ENCODE measurements around the gene CEACAM7. TPM values are rescaled to one million over a fixed set of nuclear protein-coding genes. Genes with fewer than 3 reads are reported as not detected.

CEACAM7 gene
- total RNA-seq, 1 experiment from 2014 or later: 0.15 TPM

DNA sequence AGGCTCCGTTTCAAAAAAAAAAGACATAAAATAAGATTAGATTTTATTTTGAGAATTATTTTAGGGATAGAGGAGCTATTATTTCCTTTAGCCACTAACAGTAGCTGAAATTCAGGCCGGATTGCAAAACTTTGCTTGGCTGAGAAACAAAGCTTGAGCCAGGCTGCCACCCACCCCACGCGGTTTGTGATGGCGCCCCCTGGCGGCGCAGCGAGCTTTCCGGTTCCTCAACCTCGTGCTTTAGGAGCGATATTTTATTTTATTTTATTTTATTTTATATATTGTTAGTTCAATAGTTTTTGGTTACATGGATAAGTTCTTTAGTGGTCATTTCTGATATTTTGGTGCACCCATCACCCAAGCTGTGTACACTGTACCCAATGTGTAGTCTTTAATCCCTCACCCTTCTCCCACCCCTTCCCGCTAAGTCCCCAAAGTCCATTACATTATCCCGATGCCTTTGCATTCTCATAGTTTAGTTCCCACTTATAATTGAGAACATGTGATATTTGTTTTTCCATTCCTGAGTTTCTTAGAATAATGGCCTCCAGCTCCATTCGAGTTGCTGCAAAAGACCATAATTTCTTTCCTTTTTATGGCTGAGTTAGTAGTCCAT, 41.4 kb downstream of the CEACAM7 start:
- peak; percentile 71 for DNase-seq (ENCODE audit: low spot score)
- Mint-ChIP-seq H3K4me1 (peaks cover 11% of the 10 kb centered on the region), H3K9me3 (peaks cover 3% of the 10 kb centered on the region; the same call in 1 of the 2 replicates), H3K27me3 (ENCODE audit: low read depth) (peaks cover 3% of the 10 kb centered on the region), H3K36me3 (no peaks in the 10 kb centered on the region), H3K4me3 (no peak overlapping the region), H3K27ac (no peak overlapping the region)
- ATAC-seq: 0 out of 2 replicates have a peak, but pooled peaks have one; percentile 24
- ChIA-PET POLR2A (interaction anchor here (0.8 kb wide), 1 partner anchor 44 kb away, joined by 3 read pairs; no protein-coding TSS in a partner anchor), CTCF (interaction anchor here (0.6 to 2.8 kb wide), 30 partner anchors 10 to 278 kb away, joined by 3 to 48 read pairs (median 4); partner anchors contain the start of genes B3GNT8 and CEACAM7)
- TF ChIP-seq, protein P1, sequence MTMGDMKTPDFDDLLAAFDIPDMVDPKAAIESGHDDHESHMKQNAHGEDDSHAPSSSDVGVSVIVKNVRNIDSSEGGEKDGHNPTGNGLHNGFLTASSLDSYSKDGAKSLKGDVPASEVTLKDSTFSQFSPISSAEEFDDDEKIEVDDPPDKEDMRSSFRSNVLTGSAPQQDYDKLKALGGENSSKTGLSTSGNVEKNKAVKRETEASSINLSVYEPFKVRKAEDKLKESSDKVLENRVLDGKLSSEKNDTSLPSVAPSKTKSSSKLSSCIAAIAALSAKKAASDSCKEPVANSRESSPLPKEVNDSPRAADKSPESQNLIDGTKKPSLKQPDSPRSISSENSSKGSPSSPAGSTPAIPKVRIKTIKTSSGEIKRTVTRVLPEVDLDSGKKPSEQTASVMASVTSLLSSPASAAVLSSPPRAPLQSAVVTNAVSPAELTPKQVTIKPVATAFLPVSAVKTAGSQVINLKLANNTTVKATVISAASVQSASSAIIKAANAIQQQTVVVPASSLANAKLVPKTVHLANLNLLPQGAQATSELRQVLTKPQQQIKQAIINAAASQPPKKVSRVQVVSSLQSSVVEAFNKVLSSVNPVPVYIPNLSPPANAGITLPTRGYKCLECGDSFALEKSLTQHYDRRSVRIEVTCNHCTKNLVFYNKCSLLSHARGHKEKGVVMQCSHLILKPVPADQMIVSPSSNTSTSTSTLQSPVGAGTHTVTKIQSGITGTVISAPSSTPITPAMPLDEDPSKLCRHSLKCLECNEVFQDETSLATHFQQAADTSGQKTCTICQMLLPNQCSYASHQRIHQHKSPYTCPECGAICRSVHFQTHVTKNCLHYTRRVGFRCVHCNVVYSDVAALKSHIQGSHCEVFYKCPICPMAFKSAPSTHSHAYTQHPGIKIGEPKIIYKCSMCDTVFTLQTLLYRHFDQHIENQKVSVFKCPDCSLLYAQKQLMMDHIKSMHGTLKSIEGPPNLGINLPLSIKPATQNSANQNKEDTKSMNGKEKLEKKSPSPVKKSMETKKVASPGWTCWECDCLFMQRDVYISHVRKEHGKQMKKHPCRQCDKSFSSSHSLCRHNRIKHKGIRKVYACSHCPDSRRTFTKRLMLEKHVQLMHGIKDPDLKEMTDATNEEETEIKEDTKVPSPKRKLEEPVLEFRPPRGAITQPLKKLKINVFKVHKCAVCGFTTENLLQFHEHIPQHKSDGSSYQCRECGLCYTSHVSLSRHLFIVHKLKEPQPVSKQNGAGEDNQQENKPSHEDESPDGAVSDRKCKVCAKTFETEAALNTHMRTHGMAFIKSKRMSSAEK (CRISPR knock-in tag; IDR thresholded peaks at IDR 0.05; ENCODE audit: borderline replicate concordance): no peak
- no peak for TF ChIP-seq TCF7 (CRISPR knock-in tag; IDR thresholded peaks at IDR 0.05; ENCODE audit: low read depth)
- TF ChIP-seq, protein P2, sequence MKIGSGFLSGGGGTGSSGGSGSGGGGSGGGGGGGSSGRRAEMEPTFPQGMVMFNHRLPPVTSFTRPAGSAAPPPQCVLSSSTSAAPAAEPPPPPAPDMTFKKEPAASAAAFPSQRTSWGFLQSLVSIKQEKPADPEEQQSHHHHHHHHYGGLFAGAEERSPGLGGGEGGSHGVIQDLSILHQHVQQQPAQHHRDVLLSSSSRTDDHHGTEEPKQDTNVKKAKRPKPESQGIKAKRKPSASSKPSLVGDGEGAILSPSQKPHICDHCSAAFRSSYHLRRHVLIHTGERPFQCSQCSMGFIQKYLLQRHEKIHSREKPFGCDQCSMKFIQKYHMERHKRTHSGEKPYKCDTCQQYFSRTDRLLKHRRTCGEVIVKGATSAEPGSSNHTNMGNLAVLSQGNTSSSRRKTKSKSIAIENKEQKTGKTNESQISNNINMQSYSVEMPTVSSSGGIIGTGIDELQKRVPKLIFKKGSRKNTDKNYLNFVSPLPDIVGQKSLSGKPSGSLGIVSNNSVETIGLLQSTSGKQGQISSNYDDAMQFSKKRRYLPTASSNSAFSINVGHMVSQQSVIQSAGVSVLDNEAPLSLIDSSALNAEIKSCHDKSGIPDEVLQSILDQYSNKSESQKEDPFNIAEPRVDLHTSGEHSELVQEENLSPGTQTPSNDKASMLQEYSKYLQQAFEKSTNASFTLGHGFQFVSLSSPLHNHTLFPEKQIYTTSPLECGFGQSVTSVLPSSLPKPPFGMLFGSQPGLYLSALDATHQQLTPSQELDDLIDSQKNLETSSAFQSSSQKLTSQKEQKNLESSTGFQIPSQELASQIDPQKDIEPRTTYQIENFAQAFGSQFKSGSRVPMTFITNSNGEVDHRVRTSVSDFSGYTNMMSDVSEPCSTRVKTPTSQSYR (CRISPR knock-in tag; IDR thresholded peaks at IDR 0.05): no peak
- TF ChIP-seq ATF1 (CRISPR knock-in tag; IDR thresholded peaks at IDR 0.05): no peak
- TF ChIP-seq CTCF (IDR thresholded peaks at IDR 0.05): peak; percentile 83
- no peak for TF ChIP-seq GRHL2 (CRISPR knock-in tag; IDR thresholded peaks at IDR 0.05; ENCODE audit: insufficient replicate concordance, severe bottlenecking)
- TF ChIP-seq ARID4B (CRISPR knock-in tag; IDR thresholded peaks at IDR 0.05; ENCODE audit: borderline replicate concordance): no peak

GRCh38 chr19:41641879-41642485, 46.1 kb downstream of the CEACAM7 start:
- Mint-ChIP-seq H3K27me3 (ENCODE audit: low read depth) (no peaks in the 10 kb centered on the region), H3K4me1 (no peaks in the 10 kb centered on the region), H3K9me3 (no peaks in the 10 kb centered on the region), H3K36me3 (no peaks in the 10 kb centered on the region), H3K27ac (no peak overlapping the region), H3K4me3 (no peak overlapping the region)
- ATAC-seq (peak; percentile 96), DNase-seq (ENCODE audit: low spot score) (peak; percentile 81)
- POLR2A ChIA-PET: no interaction called here
- no peak for TF ChIP-seq ZNF416 (CRISPR knock-in tag; IDR thresholded peaks at IDR 0.05)
- TF ChIP-seq, protein P3, sequence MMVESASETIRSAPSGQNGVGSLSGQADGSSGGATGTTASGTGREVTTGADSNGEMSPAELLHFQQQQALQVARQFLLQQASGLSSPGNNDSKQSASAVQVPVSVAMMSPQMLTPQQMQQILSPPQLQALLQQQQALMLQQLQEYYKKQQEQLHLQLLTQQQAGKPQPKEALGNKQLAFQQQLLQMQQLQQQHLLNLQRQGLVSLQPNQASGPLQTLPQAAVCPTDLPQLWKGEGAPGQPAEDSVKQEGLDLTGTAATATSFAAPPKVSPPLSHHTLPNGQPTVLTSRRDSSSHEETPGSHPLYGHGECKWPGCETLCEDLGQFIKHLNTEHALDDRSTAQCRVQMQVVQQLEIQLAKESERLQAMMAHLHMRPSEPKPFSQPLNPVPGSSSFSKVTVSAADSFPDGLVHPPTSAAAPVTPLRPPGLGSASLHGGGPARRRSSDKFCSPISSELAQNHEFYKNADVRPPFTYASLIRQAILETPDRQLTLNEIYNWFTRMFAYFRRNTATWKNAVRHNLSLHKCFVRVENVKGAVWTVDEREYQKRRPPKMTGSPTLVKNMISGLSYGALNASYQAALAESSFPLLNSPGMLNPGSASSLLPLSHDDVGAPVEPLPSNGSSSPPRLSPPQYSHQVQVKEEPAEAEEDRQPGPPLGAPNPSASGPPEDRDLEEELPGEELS (CRISPR knock-in tag; IDR thresholded peaks at IDR 0.05): no peak
- TF ChIP-seq FOXK1 (CRISPR knock-in tag; IDR thresholded peaks at IDR 0.05): no peak
- peak; percentile 92 for TF ChIP-seq CTCF (IDR thresholded peaks at IDR 0.05)
- TF ChIP-seq NFATC4 (CRISPR knock-in tag; IDR thresholded peaks at IDR 0.05): no peak
- CTCF ChIA-PET: interaction anchor here (0.6 to 5.2 kb wide), 42 partner anchors 8 to 696 kb away, joined by 3 to 130 read pairs (median 4); partner anchors contain the start of genes CEACAM7 and DMAC2
